NT2/D1 (cell line): ENCODE data around the gene MTOR.

Experiments
- YY1 ChIP-seq: IDR thresholded peaks from 2 replicates; pipeline ENCODE4 v1.6.1; 2011; ENCODE audit not compliant: insufficient read length, insufficient read depth
- ZNF274 ChIP-seq: IDR thresholded peaks from 2 replicates; pipeline ENCODE4 v1.6.1; 2011; ENCODE audit warnings: mild to moderate bottlenecking, low read depth, low read length

DNA sequence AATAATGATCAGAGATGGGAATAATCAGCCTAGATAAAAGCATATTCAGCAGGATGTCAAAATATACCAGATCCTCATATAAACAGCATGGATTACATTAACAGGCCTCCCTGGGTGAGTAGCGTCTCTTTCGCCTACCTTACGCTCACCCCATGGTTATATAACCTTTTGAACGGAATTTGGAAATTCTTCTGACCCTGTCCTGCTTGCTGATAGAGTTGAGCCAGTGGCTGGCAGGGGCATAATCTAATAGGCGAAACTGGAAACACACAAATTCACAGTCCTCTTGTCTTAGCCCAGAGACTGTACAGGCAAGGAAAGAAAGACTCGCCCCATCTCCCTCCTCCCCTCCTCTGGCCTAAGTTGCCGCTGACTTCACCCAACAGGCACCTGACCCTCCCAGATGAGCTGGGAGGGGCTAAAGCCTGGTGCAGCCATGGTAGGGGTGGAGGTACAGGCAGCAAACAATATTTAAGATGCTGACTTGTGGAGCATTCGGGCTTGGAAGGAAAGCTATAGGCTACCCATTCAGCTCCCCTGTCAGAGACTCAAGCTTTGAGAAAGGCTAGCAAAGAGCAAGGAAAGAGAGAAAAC, 73.4 kb downstream of the MTOR start, which contains the start of gene ANGPTL7:
- no peak for TF ChIP-seq ZNF274
- no peak for TF ChIP-seq YY1
